GDM1 (cell line): ENCODE measurements around the gene EDEM3.

Experiments
- DNase-seq: peaks from one replicate; lab custom pipeline; 2025; lab: John Stamatoyannopoulos, UW

Gene EDEM3

DNA sequence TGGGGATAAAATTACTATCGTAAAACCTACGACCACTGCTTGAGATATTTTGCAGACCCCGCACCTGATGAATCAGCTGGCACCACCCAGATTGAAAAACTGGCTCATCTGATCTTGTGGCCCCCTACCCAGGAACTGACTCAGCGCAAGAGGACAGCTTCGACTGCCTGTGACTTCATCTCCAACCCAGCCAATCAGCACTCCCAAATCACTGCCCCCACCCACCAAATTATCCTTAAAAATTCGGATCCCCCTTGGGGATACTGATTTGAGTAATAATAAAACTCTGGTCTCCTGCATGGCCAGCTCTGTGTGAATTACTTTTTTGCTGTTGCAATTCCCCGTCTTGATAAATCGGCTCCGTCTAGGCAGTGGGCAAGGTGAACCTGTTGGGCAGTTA lies 81.4 kb downstream of the EDEM3 start:
- DNase-seq: no peak

GRCh38 chr1:184672013-184672726 lies 82.5 kb downstream of the EDEM3 start:
- no peak for DNase-seq

DNA sequence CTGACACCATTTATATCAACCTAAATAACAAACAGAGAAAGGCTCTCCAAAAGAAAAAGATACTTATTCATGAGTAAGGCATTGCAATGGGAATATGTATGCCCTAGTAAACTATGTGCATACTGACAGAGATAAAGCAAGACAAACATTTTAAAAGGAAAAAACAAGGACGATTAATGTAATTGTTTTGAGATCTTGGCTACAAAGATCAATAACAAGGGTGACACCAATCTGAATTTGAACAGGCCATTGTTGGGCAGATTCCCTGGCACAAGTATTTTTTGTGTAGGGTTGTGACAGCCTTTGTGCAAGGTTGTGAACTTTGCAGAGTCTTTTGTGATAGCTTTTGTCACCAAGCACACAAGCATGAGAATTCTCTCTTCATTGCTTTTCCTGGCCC lies 85.3 kb downstream of the EDEM3 start:
- DNase-seq: no peak

DNA sequence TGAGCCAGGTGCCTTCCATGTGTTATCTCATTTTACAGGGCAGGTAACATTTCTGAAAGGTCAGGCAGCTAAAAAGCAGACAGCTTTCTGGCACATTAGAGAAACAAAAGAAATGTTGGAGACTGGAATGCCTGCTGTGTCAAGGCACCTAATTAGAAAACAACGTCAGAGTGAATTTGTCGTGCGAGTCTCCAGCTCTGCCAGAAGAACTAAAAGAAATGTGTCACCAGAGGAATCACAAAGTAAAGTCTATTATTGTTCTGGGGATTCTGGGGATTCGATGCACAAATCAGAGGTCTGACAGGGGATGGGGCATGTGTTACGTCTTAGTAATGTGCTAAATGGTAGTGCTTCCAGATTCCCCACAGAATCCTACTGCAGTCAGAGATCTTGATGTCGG lies 89.3 kb downstream of the EDEM3 start:
- no peak for DNase-seq

DNA sequence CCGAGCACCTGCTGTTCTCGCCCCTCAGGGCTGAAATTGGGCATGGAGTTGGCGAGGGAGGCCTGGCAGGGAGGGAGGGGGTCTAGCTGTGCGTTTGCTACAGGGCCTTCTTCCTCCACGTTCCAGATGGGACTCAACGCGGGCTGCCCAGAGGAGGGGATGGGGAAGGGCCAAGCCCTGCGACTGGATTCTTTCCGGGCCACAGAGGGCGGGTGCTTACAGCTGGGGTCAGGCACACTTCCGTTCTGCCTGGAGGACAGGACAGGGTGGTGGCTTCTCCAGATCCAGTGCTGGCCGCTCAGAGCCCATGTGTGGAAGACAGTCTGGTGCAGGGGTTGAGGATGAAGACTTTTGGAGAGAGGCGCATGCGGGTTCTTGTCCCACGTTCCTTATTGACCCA lies 90.0 kb downstream of the EDEM3 start:
- DNase-seq: no peak

GRCh38 chr1:184664042-184664660 lies 90.5 kb downstream of the EDEM3 start:
- peak; percentile 51 for DNase-seq

DNA sequence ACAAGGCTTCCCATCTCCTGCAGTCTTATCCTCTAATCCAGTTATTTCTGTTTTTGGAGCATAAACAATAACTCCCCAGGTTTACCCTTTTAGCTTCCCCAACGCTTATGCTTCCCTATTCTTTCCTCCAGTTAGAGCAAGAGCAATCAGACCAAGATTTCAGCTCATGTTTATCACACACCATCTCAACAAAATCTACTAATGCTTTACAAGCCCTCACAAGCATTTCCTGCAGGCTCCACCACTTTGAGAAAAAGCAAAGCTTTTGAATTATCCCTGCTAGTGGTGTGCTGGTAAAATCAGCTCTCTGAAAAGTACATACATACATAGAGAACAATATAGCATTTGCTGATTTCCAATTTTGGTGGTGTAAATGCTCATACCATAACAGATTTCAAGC lies 92.9 kb downstream of the EDEM3 start:
- DNase-seq: no peak

DNA sequence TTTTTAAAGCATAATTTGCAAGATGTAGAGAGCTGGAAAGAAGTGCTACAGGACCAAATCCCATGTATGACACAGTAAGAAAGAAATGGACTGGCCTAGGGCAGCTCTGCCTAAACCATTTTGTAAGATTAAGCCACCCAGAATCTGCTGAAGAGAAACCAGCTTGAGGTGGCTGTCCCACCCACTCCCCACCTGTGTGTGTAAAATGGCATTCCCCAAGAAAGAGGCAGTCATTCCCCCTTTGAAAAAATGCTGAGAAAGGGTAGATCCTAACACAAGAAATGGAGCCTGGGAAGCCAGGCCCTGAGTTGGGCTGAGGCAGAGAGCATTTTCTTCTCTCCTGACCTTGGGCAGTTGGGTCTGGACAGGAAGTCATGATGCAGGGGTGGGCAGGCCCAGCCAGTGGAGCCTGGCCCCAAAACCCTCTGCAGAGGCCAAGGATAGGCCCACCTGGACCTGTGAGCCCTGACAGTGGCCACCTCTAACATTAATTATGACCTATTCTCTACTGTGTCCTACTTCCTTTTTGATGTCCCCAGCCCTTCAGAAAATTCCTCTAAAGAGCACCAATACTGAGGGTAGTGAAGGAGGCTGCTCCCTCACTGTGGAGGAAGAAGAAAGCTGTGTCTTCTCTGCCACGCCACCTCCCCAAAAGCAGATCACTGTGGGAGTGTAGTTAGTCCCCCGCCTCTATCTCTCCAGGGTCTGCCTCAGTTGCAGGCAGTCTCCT lies 94.0 kb downstream of the EDEM3 start:
- no peak for DNase-seq

DNA sequence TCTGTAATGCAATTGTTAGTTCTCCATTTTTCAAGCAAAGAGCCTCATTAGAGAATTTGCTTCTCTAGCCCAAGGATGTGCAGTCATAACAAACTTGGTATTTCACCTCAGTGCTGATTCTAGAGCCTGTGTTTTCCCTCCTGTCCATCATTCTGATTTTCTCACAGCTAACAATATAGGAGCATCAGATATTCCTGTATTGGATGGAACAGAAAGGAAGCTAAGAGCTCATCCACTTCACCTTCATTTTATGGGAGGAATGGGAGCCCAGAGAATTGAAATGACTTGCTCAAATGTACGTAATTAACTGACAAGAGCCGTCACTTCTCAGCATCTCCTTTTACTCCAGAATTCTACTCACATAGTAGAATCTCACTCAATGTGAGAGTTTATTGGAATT lies 96.6 kb downstream of the EDEM3 start:
- DNase-seq: no peak

DNA sequence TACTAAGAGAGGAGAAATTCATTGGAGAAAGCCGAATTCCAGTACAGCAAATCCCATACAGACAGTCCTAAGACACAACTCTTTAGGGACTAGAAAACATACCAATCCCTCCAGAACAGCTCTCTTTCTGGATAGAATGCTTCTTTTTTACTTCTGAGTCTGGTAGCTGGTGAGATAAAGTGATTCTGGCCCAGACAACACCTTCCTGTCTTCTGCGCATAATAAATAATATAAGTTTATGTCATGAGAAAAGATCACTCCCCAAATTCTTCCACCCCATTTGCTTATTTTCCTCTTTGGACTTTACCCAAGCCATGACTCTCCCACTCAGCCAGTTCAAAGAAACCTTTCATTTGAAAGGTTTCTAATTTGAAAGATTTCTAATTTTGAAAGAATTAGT lies 98.4 kb downstream of the EDEM3 start:
- no peak for DNase-seq

- no peak for DNase-seq
Observed at GRCh38 chr1:184655185-184655584, 99.5 kb downstream of the EDEM3 start.

- DNase-seq: no peak
Observed at GRCh38 chr1:184650177-184650866, 104.3 kb downstream of the EDEM3 start.

DNA sequence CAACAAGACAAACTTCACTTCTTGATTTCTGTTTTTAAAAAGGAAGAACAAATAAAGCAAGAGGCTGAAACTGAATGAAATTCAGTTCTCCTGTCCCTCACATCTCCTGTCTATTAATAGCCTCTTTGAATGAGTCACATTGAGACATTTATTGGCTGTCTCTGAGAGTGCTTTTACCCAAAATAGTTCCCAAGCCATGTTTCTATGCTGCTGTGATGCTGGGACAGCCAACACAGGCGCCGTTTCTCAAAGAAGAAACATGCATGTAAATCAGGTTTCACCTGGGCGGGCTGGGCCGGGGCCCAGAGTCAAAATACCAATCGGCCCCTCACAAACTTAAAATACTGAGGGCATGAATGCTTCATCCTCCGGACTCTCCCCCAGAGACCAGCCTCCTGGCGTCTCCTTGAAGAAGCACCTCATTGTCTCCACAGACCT lies 105.2 kb downstream of the EDEM3 start:
- no peak for DNase-seq

DNA sequence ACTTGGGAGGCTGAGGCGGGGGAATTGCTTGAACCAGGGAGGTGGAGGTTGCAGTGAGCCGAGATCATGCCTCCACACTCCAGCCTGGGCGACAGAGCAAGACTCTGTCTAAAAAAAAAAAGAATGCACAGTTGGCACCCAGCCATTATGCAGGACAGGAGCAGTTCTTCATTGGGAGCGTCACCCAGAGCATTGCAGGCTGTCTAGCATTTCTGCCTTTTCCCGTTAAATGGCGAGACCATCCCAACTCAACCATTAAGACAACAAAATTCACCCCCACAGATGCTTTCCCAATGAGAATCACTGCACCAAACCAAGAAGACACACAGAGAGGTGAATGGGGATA lies 105.8 kb downstream of the EDEM3 start:
- DNase-seq: no peak

DNA sequence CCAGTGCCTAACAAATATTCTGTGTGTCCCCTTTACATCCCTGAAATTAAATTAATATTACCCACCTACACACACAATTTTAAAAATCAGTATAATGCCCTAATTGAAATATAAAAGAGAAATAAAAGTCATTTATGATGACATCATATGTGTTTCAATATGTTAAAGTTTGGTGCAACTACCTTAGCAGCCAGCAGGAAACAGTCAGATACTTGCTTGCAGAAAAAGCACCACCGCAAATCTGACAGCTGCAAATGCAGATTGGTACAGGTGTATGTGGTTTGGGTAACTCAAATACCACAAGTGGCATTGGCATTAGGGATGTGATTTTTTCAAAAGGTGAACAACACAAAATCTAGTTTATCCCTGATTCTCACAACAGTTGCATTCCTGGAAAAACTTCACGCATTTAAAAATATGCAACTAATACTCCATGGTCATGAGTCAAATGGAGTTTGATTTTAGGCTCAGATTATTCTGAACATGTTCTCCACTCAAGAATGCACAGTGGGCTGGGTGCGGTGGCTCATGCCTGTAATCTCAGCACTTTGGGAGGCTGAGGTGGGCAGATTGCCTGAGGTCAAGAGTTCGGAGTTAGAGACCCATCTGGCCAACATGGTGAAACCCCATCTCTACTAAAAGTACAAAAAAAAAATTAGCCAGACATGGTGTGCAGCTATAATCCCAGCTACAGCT lies 106.3 kb downstream of the EDEM3 start:
- DNase-seq: no peak

DNA sequence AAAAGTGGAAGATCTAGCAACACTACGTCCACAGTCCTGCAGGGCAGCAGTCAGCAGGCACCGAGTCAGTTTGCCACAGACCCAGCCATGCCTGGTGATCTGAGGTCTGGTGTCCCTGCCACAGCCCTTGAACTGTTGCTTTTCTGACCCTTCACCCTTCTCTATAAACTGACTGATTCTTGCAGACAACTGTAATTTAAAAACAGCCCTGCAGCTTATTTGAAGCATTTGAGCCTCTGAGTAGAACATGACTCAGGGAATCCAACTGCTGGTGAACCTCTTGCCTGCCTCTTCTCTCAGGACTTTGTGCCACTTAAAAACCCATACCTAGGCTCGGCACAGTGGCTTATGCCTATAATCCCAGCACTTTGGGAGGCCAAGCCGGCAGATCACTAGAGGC lies 107.2 kb downstream of the EDEM3 start:
- DNase-seq: no peak

- DNase-seq: no peak
Observed at GRCh38 chr1:184646824-184647223, 107.8 kb downstream of the EDEM3 start.

DNA sequence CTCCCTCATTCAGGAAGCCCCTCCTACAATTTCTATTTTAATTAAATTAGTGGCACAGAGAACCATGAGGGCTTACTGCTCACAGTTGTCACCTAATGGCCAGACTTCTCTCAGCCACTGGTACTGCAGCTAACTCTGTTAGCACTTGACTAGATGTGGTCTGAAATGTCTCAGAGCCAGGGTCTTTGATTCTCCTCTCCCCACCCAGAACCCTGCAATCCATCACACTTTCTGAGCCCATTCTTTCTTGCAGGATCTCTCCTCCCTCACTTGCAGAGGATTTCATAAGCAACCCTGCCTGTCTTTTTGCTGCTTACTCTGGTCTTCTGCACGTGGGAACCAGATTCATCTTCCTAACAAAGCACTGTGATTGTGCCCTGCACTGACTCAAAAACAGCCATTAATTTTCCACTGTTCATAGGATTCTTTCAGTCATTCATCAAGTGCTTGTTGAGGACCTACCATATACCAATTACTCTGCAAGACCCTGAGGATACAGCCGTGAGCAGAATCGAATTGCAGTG lies 108.4 kb downstream of the EDEM3 start:
- no peak for DNase-seq

GRCh38 chr1:184644771-184645170 lies 109.9 kb downstream of the EDEM3 start:
- DNase-seq: no peak

GRCh38 chr1:184643661-184644060 lies 111.0 kb downstream of the EDEM3 start:
- no peak for DNase-seq

- no peak for DNase-seq
Observed at GRCh38 chr1:184641894-184642293, 112.8 kb downstream of the EDEM3 start.

GRCh38 chr1:184640505-184640904 lies 114.2 kb downstream of the EDEM3 start:
- DNase-seq: no peak
